HepG2 (cell line): Measurements from ENCODE around the gene PNP. TPM values are rescaled to one million over a fixed set of nuclear protein-coding genes. Genes with fewer than 3 reads are reported as not detected.

Source experiments
- ATAC-seq: fragments of 200-7000 bp; cut with Tn5 transposase; 3 replicates; pipeline ENCODE4 v1.9.1; 2020; ENCODE audit warnings: mild to moderate bottlenecking, moderate library complexity
- BruUV-seq: library from RNA; stranded (reverse); fragments of 400-500 nt; replicated peaks from 2 replicates; lab custom pipeline; 2021; lab: Mats Ljungman, UMichigan
- CTCF ChIA-PET: fragments of 300-600 bp; formaldehyde crosslinking; extraction: SDS; loops from one replicate; lab custom pipeline; 2021; ENCODE audit warnings: low total read pairs, inconsistent platforms, low intra/inter-chr PET ratio; lab: Yijun Ruan, JAX
- POLR2A ChIA-PET: fragments of 350-600 bp; sonication (Branson Sonifier 250); formaldehyde crosslinking; loops from one replicate; lab custom pipeline; 2020; ENCODE audit warnings: antibody characterized with exemption, inconsistent platforms; lab: Yijun Ruan, JAX
- DNase-seq: peaks from one replicate; pipeline ENCODE4 v3.0.0-alpha.2; 2015; ENCODE audit warnings: low spot score
- FAIRE-seq: peaks from 3 replicates; lab custom pipeline; 2011; peaks lifted over from hg19 to GRCh38; lab: Jason Lieb, UNC
- H2AFZ ChIP-seq: one replicate; pipeline ENCODE4 v1.6.1; 2011; ENCODE audit warnings: low read length, inconsistent platforms
- H3K27ac ChIP-seq: fragments of 300-600 bp; 3 replicates; pipeline ENCODE4 v1.8.0; 2011; ENCODE audit warnings: mixed run types, mild to moderate bottlenecking, mixed read lengths, low read length, inconsistent platforms; ENCODE audit not compliant: insufficient read depth; ENCODE audit errors: extremely low read length
- H3K27me3 ChIP-seq, 2 experiments: fragments of 200-600 bp in 1 of 2; 2 replicates in 1 of 2; 3 replicates in 1 of 2; pipeline versions ENCODE4 v1.6.0 to v1.8.0; 2011; ENCODE audit warnings: low read length in 2 of 2, mild to moderate bottlenecking in 2 of 2, moderate library complexity in 2 of 2, inconsistent platforms in 1 of 2; ENCODE audit not compliant: insufficient read depth in 2 of 2, control insufficient read depth in 1 of 2
- H3K36me3 ChIP-seq, 2 experiments: fragments of 200-600 bp in 1 of 2; replicated peaks in 1 of 2; 2 replicates in 1 of 2; 3 replicates in 1 of 2; pipeline versions ENCODE4 v1.5.1 to v1.8.0; 2011; ENCODE audit warnings: low read length in 2 of 2, inconsistent platforms in 1 of 2; ENCODE audit not compliant: insufficient read depth in 2 of 2, control insufficient read depth in 1 of 2
- H3K4me1 ChIP-seq: 2 replicates; pipeline ENCODE4 v1.5.1; 2012; ENCODE audit warnings: low read length, inconsistent platforms; ENCODE audit not compliant: insufficient read depth
- H3K4me2 ChIP-seq: 2 replicates; pipeline ENCODE4 v1.6.0; 2011; ENCODE audit warnings: low read depth, low read length, inconsistent platforms
- H3K4me3 ChIP-seq, 3 experiments: fragments of 200-600 bp in 1 of 3; sonication (generic), shearing (Covaris generic) in 1 of 3; replicated peaks in 1 of 3; 2 replicates each; pipeline ENCODE4 v1.5.1; 2011 to 2016; ENCODE audit warnings: low read length in 3 of 3, inconsistent platforms in 2 of 3, low read depth in 2 of 3, mild to moderate bottlenecking in 2 of 3, control low read depth in 1 of 3, mixed read lengths in 1 of 3; ENCODE audit not compliant: insufficient read depth in 1 of 3
- H3K79me2 ChIP-seq: one replicate; pipeline ENCODE4 v1.6.1; 2011; ENCODE audit warnings: low read length, inconsistent platforms; ENCODE audit not compliant: insufficient read depth
- H3K9ac ChIP-seq: 2 replicates; pipeline ENCODE4 v1.6.0; 2011; ENCODE audit warnings: mild to moderate bottlenecking, low read depth, low read length, inconsistent platforms; ENCODE audit not compliant: insufficient read depth
- H3K9me3 ChIP-seq: 2 replicates; pipeline ENCODE4 v1.5.1; 2012; ENCODE audit warnings: mild to moderate bottlenecking, low read length
- H4K20me1 ChIP-seq: 2 replicates; pipeline ENCODE4 v1.6.0; 2011; ENCODE audit warnings: inconsistent platforms, mild to moderate bottlenecking, low read length, moderate library complexity; ENCODE audit not compliant: insufficient read depth
- GLI4 ChIP-seq: sonication (generic); formaldehyde crosslinking; IDR thresholded peaks from 2 replicates; pipeline ENCODE4 v1.5.1; 2020; ENCODE audit warnings: missing genetic modification reagents, mild to moderate bottlenecking, moderate library complexity, borderline replicate concordance
- KAT8 ChIP-seq: IDR thresholded peaks from 2 replicates; pipeline ENCODE4 v1.6.1; 2016; ENCODE audit warnings: missing genetic modification reagents, missing compliant biosample characterization
- MAFF ChIP-seq: IDR thresholded peaks from 2 replicates; pipeline ENCODE4 v1.6.1; 2011; ENCODE audit warnings: low read depth, low read length, improper control_type of control experiment
- NFKBIZ ChIP-seq: IDR thresholded peaks from 2 replicates; pipeline ENCODE4 v1.6.1; 2018; ENCODE audit warnings: missing genetic modification reagents, missing compliant biosample characterization
- ZNF878 ChIP-seq: sonication (generic); formaldehyde crosslinking; IDR thresholded peaks from 2 replicates; pipeline ENCODE4 v1.8.1; 2023; ENCODE audit warnings: mild to moderate bottlenecking, missing genetic modification reagents, moderate library complexity
- WGBS: methylation state at CpG from one replicate; pipeline ENCODE4 v1.1.6; 2017; ENCODE audit warnings: low lambda C conversion rate; 5-methylcytosine and 5-hydroxymethylcytosine counted together
- in situ Hi-C: cut with HindIII; loops from 2 replicates; pipeline ENCODE4 v1.10.0; 2017; ENCODE audit warnings: low pct_unique_long_range_greater_than_20kb; ENCODE audit not compliant: extremely low pct_ligation_motif_present
- intact Hi-C: fragments of 100-400 bp; cut with micrococcal nuclease; formaldehyde crosslinking; loops from one replicate; pipeline ENCODE4 v1.10.0; 2022; ENCODE audit not compliant: unreplicated experiment
- polyA plus RNA-seq, 8 experiments: library from polyadenylated mRNA; depleted of rRNA in 3 of 8; stranded (reverse) in 7 of 8; unstranded in 1 of 8; fragments of >200 nt; fragmentation: Illumina TruSeq in 4 of 8; extraction: Trizol in 4 of 8; gene quantifications; 2 replicates each; pipeline versions ENCODE4 v1.2.1 to v1.2.3, GENCODE V29; 2011 to 2016; ENCODE audit warnings: low read depth in 4 of 8, missing spikeins in 1 of 8, mixed read lengths in 1 of 8; ENCODE audit not compliant: insufficient read depth in 1 of 8
- total RNA-seq, 5 experiments: library from RNA; depleted of rRNA; stranded (reverse); fragments of >200 nt; fragmentation: Illumina TruSeq; extraction: Trizol; gene quantifications; 2 replicates each; pipeline ENCODE4 v1.2.3, GENCODE V29; 2016; ENCODE audit warnings: low read depth in 1 of 5
- TF ChIP-seq, protein P1 (sequence below): IDR thresholded peaks from 2 replicates; pipeline ENCODE4 v1.4.0; 2020; ENCODE audit warnings: mild to moderate bottlenecking, missing genetic modification reagents
- TF ChIP-seq, protein P2 (sequence below): sonication (generic); formaldehyde crosslinking; conservative IDR thresholded peaks from 2 replicates; pipeline ENCODE4 v1.8.0; 2022; ENCODE audit warnings: low read depth, missing genetic modification reagents
- TF ChIP-seq, protein P3 (sequence below): sonication (generic); formaldehyde crosslinking; IDR thresholded peaks from 2 replicates; pipeline ENCODE4 v1.5.1; 2020; ENCODE audit warnings: missing genetic modification reagents, mild to moderate bottlenecking, borderline replicate concordance

Gene PNP
- total and polyA plus RNA-seq, 2 of the 13 experiments (the other 11 are each of a cell fraction or from before 2014, with no cell fraction given) = 45.4 to 74.8 TPM

DNA sequence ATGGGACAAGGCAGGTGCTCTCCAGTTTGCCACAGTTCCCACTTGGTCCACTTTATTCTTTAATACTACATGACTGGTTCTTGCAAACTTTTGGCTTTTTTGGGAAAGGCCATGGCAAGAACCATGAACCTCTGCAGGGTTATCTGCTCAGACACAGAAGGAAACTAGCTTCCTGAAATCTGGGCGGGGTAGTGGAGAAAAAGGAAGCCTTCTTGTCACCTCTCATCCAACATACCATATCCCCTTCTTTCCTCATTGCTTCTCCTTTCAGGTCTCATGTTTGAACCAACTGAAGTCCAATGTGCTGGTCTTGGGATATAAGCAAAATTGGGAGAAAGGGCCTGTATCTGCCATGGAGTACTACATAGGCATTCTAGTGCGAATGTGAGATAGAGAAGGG, 27.7 kb upstream of the PNP start:
- peaks cover 1 to 9% of the 10 kb centered on the region in 2 experiments; a peak in 2 of 5 replicates for H3K27me3 ChIP-seq
- intact Hi-C loops = no loop called here
- no peaks in the 10 kb centered on the region for H4K20me1 ChIP-seq
- no peak overlapping the region for H3K4me2 ChIP-seq
- in situ Hi-C loops = no loop called here
- H3K9ac ChIP-seq = no peak overlapping the region
- DNase-seq = no peak
- CTCF ChIA-PET = no interaction called here
- TF ChIP-seq, protein P1, sequence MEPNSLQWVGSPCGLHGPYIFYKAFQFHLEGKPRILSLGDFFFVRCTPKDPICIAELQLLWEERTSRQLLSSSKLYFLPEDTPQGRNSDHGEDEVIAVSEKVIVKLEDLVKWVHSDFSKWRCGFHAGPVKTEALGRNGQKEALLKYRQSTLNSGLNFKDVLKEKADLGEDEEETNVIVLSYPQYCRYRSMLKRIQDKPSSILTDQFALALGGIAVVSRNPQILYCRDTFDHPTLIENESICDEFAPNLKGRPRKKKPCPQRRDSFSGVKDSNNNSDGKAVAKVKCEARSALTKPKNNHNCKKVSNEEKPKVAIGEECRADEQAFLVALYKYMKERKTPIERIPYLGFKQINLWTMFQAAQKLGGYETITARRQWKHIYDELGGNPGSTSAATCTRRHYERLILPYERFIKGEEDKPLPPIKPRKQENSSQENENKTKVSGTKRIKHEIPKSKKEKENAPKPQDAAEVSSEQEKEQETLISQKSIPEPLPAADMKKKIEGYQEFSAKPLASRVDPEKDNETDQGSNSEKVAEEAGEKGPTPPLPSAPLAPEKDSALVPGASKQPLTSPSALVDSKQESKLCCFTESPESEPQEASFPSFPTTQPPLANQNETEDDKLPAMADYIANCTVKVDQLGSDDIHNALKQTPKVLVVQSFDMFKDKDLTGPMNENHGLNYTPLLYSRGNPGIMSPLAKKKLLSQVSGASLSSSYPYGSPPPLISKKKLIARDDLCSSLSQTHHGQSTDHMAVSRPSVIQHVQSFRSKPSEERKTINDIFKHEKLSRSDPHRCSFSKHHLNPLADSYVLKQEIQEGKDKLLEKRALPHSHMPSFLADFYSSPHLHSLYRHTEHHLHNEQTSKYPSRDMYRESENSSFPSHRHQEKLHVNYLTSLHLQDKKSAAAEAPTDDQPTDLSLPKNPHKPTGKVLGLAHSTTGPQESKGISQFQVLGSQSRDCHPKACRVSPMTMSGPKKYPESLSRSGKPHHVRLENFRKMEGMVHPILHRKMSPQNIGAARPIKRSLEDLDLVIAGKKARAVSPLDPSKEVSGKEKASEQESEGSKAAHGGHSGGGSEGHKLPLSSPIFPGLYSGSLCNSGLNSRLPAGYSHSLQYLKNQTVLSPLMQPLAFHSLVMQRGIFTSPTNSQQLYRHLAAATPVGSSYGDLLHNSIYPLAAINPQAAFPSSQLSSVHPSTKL (CRISPR knock-in tag) = no peak
- TF ChIP-seq, protein P2, sequence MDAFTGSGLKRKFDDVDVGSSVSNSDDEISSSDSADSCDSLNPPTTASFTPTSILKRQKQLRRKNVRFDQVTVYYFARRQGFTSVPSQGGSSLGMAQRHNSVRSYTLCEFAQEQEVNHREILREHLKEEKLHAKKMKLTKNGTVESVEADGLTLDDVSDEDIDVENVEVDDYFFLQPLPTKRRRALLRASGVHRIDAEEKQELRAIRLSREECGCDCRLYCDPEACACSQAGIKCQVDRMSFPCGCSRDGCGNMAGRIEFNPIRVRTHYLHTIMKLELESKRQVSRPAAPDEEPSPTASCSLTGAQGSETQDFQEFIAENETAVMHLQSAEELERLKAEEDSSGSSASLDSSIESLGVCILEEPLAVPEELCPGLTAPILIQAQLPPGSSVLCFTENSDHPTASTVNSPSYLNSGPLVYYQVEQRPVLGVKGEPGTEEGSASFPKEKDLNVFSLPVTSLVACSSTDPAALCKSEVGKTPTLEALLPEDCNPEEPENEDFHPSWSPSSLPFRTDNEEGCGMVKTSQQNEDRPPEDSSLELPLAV = no peak
- no peak for TF ChIP-seq NFKBIZ
- no peak for TF ChIP-seq ZNF878 (CRISPR knock-in tag)
- no peak for TF ChIP-seq KAT8 (CRISPR knock-in tag)
- TF ChIP-seq GLI4 (CRISPR knock-in tag) = no peak
- TF ChIP-seq MAFF = no peak
- TF ChIP-seq, protein P3, sequence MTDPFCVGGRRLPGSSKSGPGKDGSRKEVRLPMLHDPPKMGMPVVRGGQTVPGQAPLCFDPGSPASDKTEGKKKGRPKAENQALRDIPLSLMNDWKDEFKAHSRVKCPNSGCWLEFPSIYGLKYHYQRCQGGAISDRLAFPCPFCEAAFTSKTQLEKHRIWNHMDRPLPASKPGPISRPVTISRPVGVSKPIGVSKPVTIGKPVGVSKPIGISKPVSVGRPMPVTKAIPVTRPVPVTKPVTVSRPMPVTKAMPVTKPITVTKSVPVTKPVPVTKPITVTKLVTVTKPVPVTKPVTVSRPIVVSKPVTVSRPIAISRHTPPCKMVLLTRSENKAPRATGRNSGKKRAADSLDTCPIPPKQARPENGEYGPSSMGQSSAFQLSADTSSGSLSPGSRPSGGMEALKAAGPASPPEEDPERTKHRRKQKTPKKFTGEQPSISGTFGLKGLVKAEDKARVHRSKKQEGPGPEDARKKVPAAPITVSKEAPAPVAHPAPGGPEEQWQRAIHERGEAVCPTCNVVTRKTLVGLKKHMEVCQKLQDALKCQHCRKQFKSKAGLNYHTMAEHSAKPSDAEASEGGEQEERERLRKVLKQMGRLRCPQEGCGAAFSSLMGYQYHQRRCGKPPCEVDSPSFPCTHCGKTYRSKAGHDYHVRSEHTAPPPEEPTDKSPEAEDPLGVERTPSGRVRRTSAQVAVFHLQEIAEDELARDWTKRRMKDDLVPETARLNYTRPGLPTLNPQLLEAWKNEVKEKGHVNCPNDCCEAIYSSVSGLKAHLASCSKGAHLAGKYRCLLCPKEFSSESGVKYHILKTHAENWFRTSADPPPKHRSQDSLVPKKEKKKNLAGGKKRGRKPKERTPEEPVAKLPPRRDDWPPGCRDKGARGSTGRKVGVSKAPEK = no peak
- TF ChIP-seq, all 625 proteins: peak for 0
- peaks cover 18% of the 10 kb centered on the region for H3K4me1 ChIP-seq
- ATAC-seq = no peak
- FAIRE-seq = no peak
- H3K79me2 ChIP-seq = no peaks in the 10 kb centered on the region
- BruUV-seq = no TSS peak
- peaks cover 1 to 10% of the 10 kb centered on the region in 2 experiments; a peak in 3 of 5 replicates for H3K36me3 ChIP-seq
- H2AFZ ChIP-seq = no peak overlapping the region
- no peaks in the 10 kb centered on the region for H3K9me3 ChIP-seq
- H3K4me3 ChIP-seq = no peak overlapping the region
- 92% methylated on average over 2 of the region's 2 CpGs for WGBS
- POLR2A ChIA-PET = interaction anchor here (1.3 kb wide), 1 partner anchor 14 kb away, joined by 4 read pairs; the partner anchor contains the start of gene APEX1
- H3K27ac ChIP-seq = no peak overlapping the region
